Measurements from ENCODE around the gene HUNK.
A peak's percentile ranks its signal among the peaks of the same experiment; 100 is the strongest.

HUNK gene

GRCh38 chr21:31872452-31873274 is at the start of gene HUNK:
Gene HUNK, plus strand, starts transcription at chr21:31873020. Its CDS starts 655 bp downstream, at chr21:31873675.
- Mint-ChIP-seq H3K27ac (no peak within 1 kb of the TSS), H3K36me3 (no peaks in the 10 kb centered on the region), H3K27me3 (peaks cover 42% of the 10 kb centered on the region), H3K4me1 (peaks cover 7% of the 10 kb centered on the region), H3K4me3 (peak within 1 kb of the TSS; percentile 82), H3K9me3 (no peaks in the 10 kb centered on the region)

GRCh38 chr21:31829736-31830472 is 42.9 kb upstream of the HUNK start:
- Mint-ChIP-seq H3K27me3 (no peaks in the 10 kb centered on the region), H3K36me3 (no peaks in the 10 kb centered on the region), H3K27ac (no peak overlapping the region), H3K4me1 (no peaks in the 10 kb centered on the region), H3K9me3 (no peaks in the 10 kb centered on the region), H3K4me3 (no peak overlapping the region)

- H3K4me1 Mint-ChIP-seq: no peaks in the 10 kb centered on the region
Observed at GRCh38 chr21:31830701-31831100, 42.1 kb upstream of the HUNK start.

GRCh38 chr21:31837041-31837440 is 35.8 kb upstream of the HUNK start:
- no peaks in the 10 kb centered on the region for H3K9me3 Mint-ChIP-seq
- H3K27me3 Mint-ChIP-seq: peaks cover 10% of the 10 kb centered on the region
- no peak overlapping the region for H3K4me3 Mint-ChIP-seq
- no peaks in the 10 kb centered on the region for H3K4me1 Mint-ChIP-seq
- H3K27ac Mint-ChIP-seq: no peak overlapping the region
- no peaks in the 10 kb centered on the region for H3K36me3 Mint-ChIP-seq

More at GRCh38 chr21:31830701-31831100, 42.1 kb upstream of the HUNK start:
- Mint-ChIP-seq H3K27me3 (no peaks in the 10 kb centered on the region), H3K4me3 (no peak overlapping the region), H3K27ac (no peak overlapping the region), H3K36me3 (no peaks in the 10 kb centered on the region), H3K9me3 (no peaks in the 10 kb centered on the region)

- H3K27ac Mint-ChIP-seq: no peak overlapping the region
- no peak overlapping the region for H3K4me3 Mint-ChIP-seq
Observed at GRCh38 chr21:31837618-31838390, 35.0 kb upstream of the HUNK start.

GRCh38 chr21:31838586-31839355 is 34.0 kb upstream of the HUNK start:
- H3K27ac Mint-ChIP-seq: no peak overlapping the region
- H3K36me3 Mint-ChIP-seq: no peaks in the 10 kb centered on the region
- no peaks in the 10 kb centered on the region for H3K4me1 Mint-ChIP-seq
- H3K27me3 Mint-ChIP-seq: peaks cover 14% of the 10 kb centered on the region
- H3K4me3 Mint-ChIP-seq: no peak overlapping the region
- no peaks in the 10 kb centered on the region for H3K9me3 Mint-ChIP-seq

More at GRCh38 chr21:31837618-31838390, 35.0 kb upstream of the HUNK start:
- H3K9me3 Mint-ChIP-seq: no peaks in the 10 kb centered on the region
- H3K36me3 Mint-ChIP-seq: no peaks in the 10 kb centered on the region
- H3K27me3 Mint-ChIP-seq: peaks cover 13% of the 10 kb centered on the region
- H3K4me1 Mint-ChIP-seq: no peaks in the 10 kb centered on the region

GRCh38 chr21:31844206-31844605 is 28.6 kb upstream of the HUNK start:
- no peaks in the 10 kb centered on the region for H3K9me3 Mint-ChIP-seq
- H3K36me3 Mint-ChIP-seq: no peaks in the 10 kb centered on the region
- peaks cover 18% of the 10 kb centered on the region for H3K27me3 Mint-ChIP-seq
- no peak overlapping the region for H3K27ac Mint-ChIP-seq
- H3K4me1 Mint-ChIP-seq: no peaks in the 10 kb centered on the region
- no peak overlapping the region for H3K4me3 Mint-ChIP-seq

GRCh38 chr21:31845151-31845729 is 27.6 kb upstream of the HUNK start:
- no peaks in the 10 kb centered on the region for H3K4me1 Mint-ChIP-seq
- H3K27me3 Mint-ChIP-seq: peaks cover 19% of the 10 kb centered on the region
- H3K9me3 Mint-ChIP-seq: no peaks in the 10 kb centered on the region
- H3K36me3 Mint-ChIP-seq: no peaks in the 10 kb centered on the region
- no peak overlapping the region for H3K4me3 Mint-ChIP-seq
- no peak overlapping the region for H3K27ac Mint-ChIP-seq

- peaks cover 23% of the 10 kb centered on the region for H3K27me3 Mint-ChIP-seq
- no peaks in the 10 kb centered on the region for H3K4me1 Mint-ChIP-seq
- H3K27ac Mint-ChIP-seq: no peak overlapping the region
- no peaks in the 10 kb centered on the region for H3K36me3 Mint-ChIP-seq
- H3K4me3 Mint-ChIP-seq: no peak overlapping the region
- no peaks in the 10 kb centered on the region for H3K9me3 Mint-ChIP-seq
Observed at GRCh38 chr21:31846690-31847089, 26.1 kb upstream of the HUNK start.

GRCh38 chr21:31847761-31848160 is 25.1 kb upstream of the HUNK start:
- peaks cover 21% of the 10 kb centered on the region for H3K27me3 Mint-ChIP-seq
- no peak overlapping the region for H3K4me3 Mint-ChIP-seq
- no peak overlapping the region for H3K27ac Mint-ChIP-seq
- no peaks in the 10 kb centered on the region for H3K36me3 Mint-ChIP-seq
- H3K4me1 Mint-ChIP-seq: no peaks in the 10 kb centered on the region
- H3K9me3 Mint-ChIP-seq: no peaks in the 10 kb centered on the region

- H3K4me1 Mint-ChIP-seq: no peaks in the 10 kb centered on the region
- no peak overlapping the region for H3K27ac Mint-ChIP-seq
- no peaks in the 10 kb centered on the region for H3K9me3 Mint-ChIP-seq
- H3K36me3 Mint-ChIP-seq: no peaks in the 10 kb centered on the region
- H3K27me3 Mint-ChIP-seq: peaks cover 21% of the 10 kb centered on the region
- H3K4me3 Mint-ChIP-seq: no peak overlapping the region
Observed at GRCh38 chr21:31848326-31848985, 24.4 kb upstream of the HUNK start.

GRCh38 chr21:31850886-31851285 is 21.9 kb upstream of the HUNK start:
- H3K4me3 Mint-ChIP-seq: no peak overlapping the region
- H3K27me3 Mint-ChIP-seq: peaks cover 15% of the 10 kb centered on the region
- no peaks in the 10 kb centered on the region for H3K9me3 Mint-ChIP-seq
- H3K4me1 Mint-ChIP-seq: no peaks in the 10 kb centered on the region
- no peaks in the 10 kb centered on the region for H3K36me3 Mint-ChIP-seq
- no peak overlapping the region for H3K27ac Mint-ChIP-seq

GRCh38 chr21:31855180-31855579 is 17.6 kb upstream of the HUNK start:
- H3K36me3 Mint-ChIP-seq: no peaks in the 10 kb centered on the region
- no peak overlapping the region for H3K27ac Mint-ChIP-seq
- peaks cover 11% of the 10 kb centered on the region for H3K27me3 Mint-ChIP-seq
- no peak overlapping the region for H3K4me3 Mint-ChIP-seq
- H3K4me1 Mint-ChIP-seq: no peaks in the 10 kb centered on the region
- H3K9me3 Mint-ChIP-seq: no peaks in the 10 kb centered on the region

GRCh38 chr21:31857096-31857495 is 15.7 kb upstream of the HUNK start:
- Mint-ChIP-seq H3K4me3 (no peak overlapping the region), H3K4me1 (no peaks in the 10 kb centered on the region), H3K9me3 (no peaks in the 10 kb centered on the region), H3K27me3 (peaks cover 5% of the 10 kb centered on the region), H3K36me3 (no peaks in the 10 kb centered on the region), H3K27ac (no peak overlapping the region)

All from activated naive CD4-positive, alpha-beta T cell treated with anti-CD3 and anti-CD28 coated beads, Interleukin-2, amount 50 U/mL, for 24 hours (primary cell).